ENCODE data around the gene IGF2BP3.

IGF2BP3 gene

GRCh38 chr7:23393636-23394035 is 76.7 kb downstream of the IGF2BP3 start (continued):
- TF ChIP-seq, protein P1, sequence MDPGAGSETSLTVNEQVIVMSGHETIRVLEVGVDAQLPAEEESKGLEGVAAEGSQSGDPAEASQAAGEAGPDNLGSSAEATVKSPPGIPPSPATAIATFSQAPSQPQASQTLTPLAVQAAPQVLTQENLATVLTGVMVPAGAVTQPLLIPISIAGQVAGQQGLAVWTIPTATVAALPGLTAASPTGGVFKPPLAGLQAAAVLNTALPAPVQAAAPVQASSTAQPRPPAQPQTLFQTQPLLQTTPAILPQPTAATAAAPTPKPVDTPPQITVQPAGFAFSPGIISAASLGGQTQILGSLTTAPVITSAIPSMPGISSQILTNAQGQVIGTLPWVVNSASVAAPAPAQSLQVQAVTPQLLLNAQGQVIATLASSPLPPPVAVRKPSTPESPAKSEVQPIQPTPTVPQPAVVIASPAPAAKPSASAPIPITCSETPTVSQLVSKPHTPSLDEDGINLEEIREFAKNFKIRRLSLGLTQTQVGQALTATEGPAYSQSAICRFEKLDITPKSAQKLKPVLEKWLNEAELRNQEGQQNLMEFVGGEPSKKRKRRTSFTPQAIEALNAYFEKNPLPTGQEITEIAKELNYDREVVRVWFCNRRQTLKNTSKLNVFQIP (CRISPR knock-in tag; IDR thresholded peaks at IDR 0.05; ENCODE audit: borderline replicate concordance, low read depth): no peak

- ATAC-seq: no peak
- TF ChIP-seq ZFP3 (CRISPR knock-in tag; IDR thresholded peaks at IDR 0.05) (no peak), TCF4 (CRISPR knock-in tag; IDR thresholded peaks at IDR 0.05; ENCODE audit: borderline replicate concordance) (no peak), ARNTL (CRISPR knock-in tag; IDR thresholded peaks at IDR 0.05; ENCODE audit: borderline replicate concordance, low read depth) (no peak), TSHZ2 (CRISPR knock-in tag; IDR thresholded peaks at IDR 0.05) (no peak), TOX (CRISPR knock-in tag; IDR thresholded peaks at IDR 0.05; ENCODE audit: borderline replicate concordance) (no peak), ZFP30 (CRISPR knock-in tag; IDR thresholded peaks at IDR 0.05) (no peak), CREB5 (CRISPR knock-in tag; IDR thresholded peaks at IDR 0.05; ENCODE audit: low read depth) (no peak), CSDC2 (CRISPR knock-in tag; IDR thresholded peaks at IDR 0.05) (no peak), BACH2 (CRISPR knock-in tag; IDR thresholded peaks at IDR 0.05; ENCODE audit: borderline replicate concordance) (no peak), ISL1 (CRISPR knock-in tag; IDR thresholded peaks at IDR 0.05) (no peak), ZC3H10 (CRISPR knock-in tag; IDR thresholded peaks at IDR 0.05) (no peak), ZNF8 (CRISPR knock-in tag; IDR thresholded peaks at IDR 0.05) (no peak), PPARA (CRISPR knock-in tag; IDR thresholded peaks at IDR 0.05; ENCODE audit: borderline replicate concordance) (no peak), PATZ1 (CRISPR knock-in tag; IDR thresholded peaks at IDR 0.05; ENCODE audit: borderline replicate concordance) (no peak), ZNF70 (CRISPR knock-in tag; IDR thresholded peaks at IDR 0.05) (no peak), OSR1 (CRISPR knock-in tag; IDR thresholded peaks at IDR 0.05) (no peak)
- TF ChIP-seq, protein P1 (CRISPR knock-in tag; IDR thresholded peaks at IDR 0.05; ENCODE audit: borderline replicate concordance, low read depth): no peak
Observed at GRCh38 chr7:23389701-23390100, 80.6 kb downstream of the IGF2BP3 start.

GRCh38 chr7:23387583-23387982 is 82.7 kb downstream of the IGF2BP3 start:
- ATAC-seq: no peak
- TF ChIP-seq TOX (CRISPR knock-in tag; IDR thresholded peaks at IDR 0.05; ENCODE audit: borderline replicate concordance) (no peak), ZFP3 (CRISPR knock-in tag; IDR thresholded peaks at IDR 0.05) (no peak), ZNF565 (CRISPR knock-in tag; conservative IDR thresholded peaks at IDR 0.05; ENCODE audit: low read depth) (no peak), PPARA (CRISPR knock-in tag; IDR thresholded peaks at IDR 0.05; ENCODE audit: borderline replicate concordance) (no peak), TCF4 (CRISPR knock-in tag; IDR thresholded peaks at IDR 0.05; ENCODE audit: borderline replicate concordance) (no peak)

GRCh38 chr7:23385140-23385539 is 85.2 kb downstream of the IGF2BP3 start:
- no peak for ATAC-seq
- no peak for TF ChIP-seq ZNF8 (CRISPR knock-in tag; IDR thresholded peaks at IDR 0.05)
- TF ChIP-seq ZC3H10 (CRISPR knock-in tag; IDR thresholded peaks at IDR 0.05): no peak
- no peak for TF ChIP-seq TOX (CRISPR knock-in tag; IDR thresholded peaks at IDR 0.05; ENCODE audit: borderline replicate concordance)
- TF ChIP-seq OSR1 (CRISPR knock-in tag; IDR thresholded peaks at IDR 0.05): no peak
- no peak for TF ChIP-seq ESRRG (CRISPR knock-in tag; IDR thresholded peaks at IDR 0.05)
- TF ChIP-seq PPARA (CRISPR knock-in tag; IDR thresholded peaks at IDR 0.05; ENCODE audit: borderline replicate concordance): no peak
- TF ChIP-seq GLIS3 (CRISPR knock-in tag; IDR thresholded peaks at IDR 0.05): no peak
- TF ChIP-seq, protein P1 (CRISPR knock-in tag; IDR thresholded peaks at IDR 0.05; ENCODE audit: borderline replicate concordance, low read depth): no peak
- TF ChIP-seq CSDC2 (CRISPR knock-in tag; IDR thresholded peaks at IDR 0.05): no peak
- TF ChIP-seq ZFP30 (CRISPR knock-in tag; IDR thresholded peaks at IDR 0.05): no peak
- no peak for TF ChIP-seq ISL1 (CRISPR knock-in tag; IDR thresholded peaks at IDR 0.05)

Measured in SK-N-SH treated with all-trans-retinoic acid at 6 μM for 48 hours (cell line).